HG03442 (cell line): Measurements from ENCODE around the gene PCDHGA11.
A peak's percentile ranks its signal among the peaks of the same experiment; 100 is the strongest.
"Not testable (repeated sequence)": the region's sequence is repeated elsewhere in the genome, so short reads cannot be mapped to it uniquely, and the experiment has no call there.

Experiments used
- ATAC-seq: cut with Tn5 transposase; IDR thresholded peaks from one replicate; pipeline ENCODE4 v1.9.1; 2021; ENCODE audit warnings: mild to moderate bottlenecking, moderate library complexity; ENCODE audit not compliant: unreplicated experiment

The PCDHGA11 gene

GRCh38 chr5:141420855-141421488 is at the start of gene PCDHGA11:
Gene PCDHGA11 (plus strand): TSS chr5:141421051. CDS start chr5:141421228, 177 bp downstream.
- ATAC-seq = peak; percentile 59

DNA sequence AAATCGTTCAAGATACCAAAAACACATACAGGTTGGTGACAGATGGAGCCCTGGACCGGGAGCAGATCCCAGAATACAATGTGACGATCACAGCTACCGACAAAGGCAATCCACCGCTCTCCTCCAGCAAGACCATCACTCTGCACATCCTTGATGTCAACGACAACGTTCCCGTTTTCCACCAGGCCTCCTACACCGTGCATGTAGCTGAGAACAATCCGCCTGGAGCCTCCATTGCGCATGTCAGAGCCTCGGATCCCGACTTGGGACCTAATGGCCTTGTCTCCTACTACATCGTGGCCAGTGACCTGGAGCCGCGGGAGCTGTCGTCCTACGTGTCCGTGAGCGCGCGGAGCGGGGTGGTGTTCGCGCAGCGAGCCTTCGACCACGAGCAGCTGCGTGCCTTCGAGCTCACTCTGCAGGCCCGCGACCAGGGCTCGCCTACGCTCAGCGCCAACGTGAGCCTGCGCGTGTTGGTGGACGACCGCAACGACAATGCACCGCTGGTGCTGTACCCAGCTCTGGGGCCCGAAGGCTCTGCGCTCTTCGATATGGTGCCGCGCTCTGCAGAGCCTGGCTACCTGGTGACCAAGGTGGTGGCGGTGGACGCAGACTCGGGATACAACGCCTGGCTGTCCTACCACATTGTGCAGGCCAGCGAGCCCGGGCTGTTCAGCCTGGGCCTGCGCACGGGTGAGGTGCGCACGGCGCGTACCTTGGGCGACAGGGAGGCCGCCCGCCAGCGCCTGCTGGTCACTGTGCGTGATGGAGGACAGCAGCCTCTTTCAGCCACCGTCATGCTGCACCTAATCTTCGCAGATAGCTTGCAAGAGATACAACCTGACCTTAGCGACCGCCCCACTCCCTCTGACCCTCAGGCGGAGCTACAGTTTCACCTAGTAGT is 49.0 kb upstream of the PCDHGA11 start:
- ATAC-seq = no peak

GRCh38 chr5:141373673-141374317 is 47.1 kb upstream of the PCDHGA11 start, which contains the start of gene PCDHGA6:
Gene PCDHGA6 (plus strand): TSS chr5:141373891. CDS start chr5:141374084, 193 bp downstream.
- ATAC-seq = no peak

GRCh38 chr5:141374627-141375026 is 46.2 kb upstream of the PCDHGA11 start:
- ATAC-seq = no peak

- not testable (repeated sequence) for ATAC-seq
Observed at GRCh38 chr5:141375444-141376155, 45.3 kb upstream of the PCDHGA11 start.

- ATAC-seq = no peak
Observed at GRCh38 chr5:141382469-141383294, 38.2 kb upstream of the PCDHGA11 start, which contains the start of gene PCDHGA7. Gene PCDHGA7 (plus strand): TSS chr5:141382742. CDS start chr5:141382900, 158 bp downstream.

- no peak for ATAC-seq
Observed at GRCh38 chr5:141383345-141383744, 37.5 kb upstream of the PCDHGA11 start.

DNA sequence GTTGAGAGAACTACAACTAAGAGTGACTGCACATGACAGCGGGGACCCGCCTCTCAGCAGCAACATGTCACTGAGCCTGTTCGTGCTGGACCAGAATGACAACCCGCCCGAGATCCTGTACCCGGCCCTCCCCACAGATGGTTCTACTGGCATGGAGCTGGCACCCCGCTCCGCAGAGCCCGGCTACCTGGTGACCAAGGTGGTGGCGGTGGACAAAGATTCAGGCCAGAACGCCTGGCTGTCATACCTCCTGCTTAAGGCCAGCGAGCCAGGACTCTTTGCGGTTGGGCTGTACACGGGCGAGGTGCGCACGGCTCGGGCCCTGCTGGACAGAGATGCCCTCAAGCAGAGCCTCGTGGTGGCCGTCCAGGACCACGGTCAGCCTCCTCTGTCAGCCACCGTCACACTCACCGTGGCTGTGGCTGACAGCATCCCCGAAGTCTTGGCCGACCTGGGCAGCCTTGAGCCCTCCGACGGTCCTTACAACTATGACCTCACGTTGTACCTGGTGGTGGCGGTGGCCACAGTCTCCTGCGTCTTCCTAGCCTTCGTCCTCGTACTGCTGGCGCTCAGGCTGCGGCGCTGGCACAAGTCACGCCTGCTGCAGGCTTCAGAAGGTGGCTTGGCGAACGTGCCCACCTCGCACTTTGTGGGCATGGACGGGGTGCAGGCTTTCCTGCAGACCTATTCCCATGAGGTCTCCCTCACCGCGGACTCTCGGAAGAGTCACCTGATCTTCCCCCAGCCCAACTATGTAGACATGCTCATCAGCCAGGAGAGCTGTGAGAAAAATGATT is 36.2 kb upstream of the PCDHGA11 start:
- no peak for ATAC-seq

GRCh38 chr5:141387557-141388311 is 33.1 kb upstream of the PCDHGA11 start, which contains the start of gene PCDHGB4:
Gene PCDHGB4 (plus strand): TSS chr5:141387698. CDS start chr5:141387885, 187 bp downstream.
- not testable (repeated sequence) for ATAC-seq

GRCh38 chr5:141388661-141389060 is 32.2 kb upstream of the PCDHGA11 start:
- ATAC-seq = no peak

GRCh38 chr5:141389153-141390042 is 31.5 kb upstream of the PCDHGA11 start:
- ATAC-seq = no peak

GRCh38 chr5:141392429-141393198 is 28.2 kb upstream of the PCDHGA11 start, which contains the start of gene PCDHGA8:
Gene PCDHGA8 (plus strand): TSS chr5:141392633. CDS start chr5:141392814, 181 bp downstream.
- ATAC-seq = no peak

DNA sequence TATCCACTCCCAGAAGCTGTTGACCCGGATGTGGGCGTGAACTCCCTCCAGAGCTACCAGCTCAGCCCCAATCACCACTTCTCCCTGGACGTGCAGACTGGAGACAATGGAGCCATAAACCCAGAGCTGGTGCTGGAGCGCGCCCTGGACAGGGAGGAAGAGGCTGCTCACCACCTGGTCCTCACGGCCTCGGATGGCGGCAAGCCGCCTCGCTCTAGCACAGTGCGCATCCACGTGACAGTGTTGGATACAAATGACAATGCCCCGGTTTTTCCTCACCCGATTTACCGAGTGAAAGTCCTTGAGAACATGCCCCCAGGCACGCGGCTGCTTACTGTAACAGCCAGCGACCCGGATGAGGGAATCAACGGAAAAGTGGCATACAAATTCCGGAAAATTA is 27.6 kb upstream of the PCDHGA11 start:
- ATAC-seq = no peak

- ATAC-seq = not testable (repeated sequence)
Observed at GRCh38 chr5:141394401-141395187, 26.3 kb upstream of the PCDHGA11 start.

DNA sequence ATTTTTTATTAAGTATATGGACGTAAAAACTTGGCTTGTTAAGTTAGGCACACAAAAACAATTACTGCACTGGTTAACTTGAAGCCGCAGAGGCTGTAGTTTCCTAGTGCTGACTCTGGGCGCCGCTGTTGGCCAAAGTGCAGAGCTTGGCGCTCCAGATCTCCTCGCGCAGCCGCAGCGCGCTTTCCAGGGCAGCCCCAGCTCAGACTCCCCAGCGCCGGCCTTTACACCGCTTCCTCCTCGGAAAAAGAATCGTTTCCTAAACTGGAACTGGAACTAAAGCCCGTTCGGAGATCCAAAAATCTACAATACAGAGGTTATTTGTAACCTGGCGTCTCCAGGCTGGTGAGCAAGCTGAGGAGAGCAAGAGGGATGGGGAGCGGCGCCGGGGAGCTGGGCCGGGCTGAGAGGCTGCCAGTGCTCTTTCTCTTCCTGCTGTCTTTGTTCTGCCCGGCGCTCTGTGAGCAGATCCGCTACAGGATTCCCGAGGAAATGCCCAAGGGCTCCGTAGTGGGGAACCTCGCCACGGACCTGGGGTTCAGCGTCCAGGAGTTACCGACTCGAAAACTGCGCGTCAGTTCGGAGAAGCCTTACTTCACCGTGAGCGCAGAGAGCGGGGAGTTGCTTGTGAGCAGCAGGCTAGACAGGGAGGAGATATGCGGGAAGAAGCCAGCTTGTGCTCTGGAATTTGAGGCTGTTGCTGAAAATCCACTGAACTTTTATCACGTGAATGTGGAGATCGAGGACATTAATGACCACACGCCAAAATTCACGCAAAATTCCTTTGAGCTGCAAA is 22.9 kb upstream of the PCDHGA11 start, which contains the start of gene PCDHGB5:
Gene PCDHGB5 (plus strand): TSS at position 192 of the 796 bp plus-strand sequence. CDS start 181 bp downstream, at position 373.
- peak; percentile 78 for ATAC-seq
